NCI-H526 (cell line): ENCODE data around the gene PLCB2.

Experiments used
- DNase-seq, 2 experiments: peaks; one replicate each; lab custom pipeline; 2025; lab: John Stamatoyannopoulos, UW

PLCB2 gene

DNA sequence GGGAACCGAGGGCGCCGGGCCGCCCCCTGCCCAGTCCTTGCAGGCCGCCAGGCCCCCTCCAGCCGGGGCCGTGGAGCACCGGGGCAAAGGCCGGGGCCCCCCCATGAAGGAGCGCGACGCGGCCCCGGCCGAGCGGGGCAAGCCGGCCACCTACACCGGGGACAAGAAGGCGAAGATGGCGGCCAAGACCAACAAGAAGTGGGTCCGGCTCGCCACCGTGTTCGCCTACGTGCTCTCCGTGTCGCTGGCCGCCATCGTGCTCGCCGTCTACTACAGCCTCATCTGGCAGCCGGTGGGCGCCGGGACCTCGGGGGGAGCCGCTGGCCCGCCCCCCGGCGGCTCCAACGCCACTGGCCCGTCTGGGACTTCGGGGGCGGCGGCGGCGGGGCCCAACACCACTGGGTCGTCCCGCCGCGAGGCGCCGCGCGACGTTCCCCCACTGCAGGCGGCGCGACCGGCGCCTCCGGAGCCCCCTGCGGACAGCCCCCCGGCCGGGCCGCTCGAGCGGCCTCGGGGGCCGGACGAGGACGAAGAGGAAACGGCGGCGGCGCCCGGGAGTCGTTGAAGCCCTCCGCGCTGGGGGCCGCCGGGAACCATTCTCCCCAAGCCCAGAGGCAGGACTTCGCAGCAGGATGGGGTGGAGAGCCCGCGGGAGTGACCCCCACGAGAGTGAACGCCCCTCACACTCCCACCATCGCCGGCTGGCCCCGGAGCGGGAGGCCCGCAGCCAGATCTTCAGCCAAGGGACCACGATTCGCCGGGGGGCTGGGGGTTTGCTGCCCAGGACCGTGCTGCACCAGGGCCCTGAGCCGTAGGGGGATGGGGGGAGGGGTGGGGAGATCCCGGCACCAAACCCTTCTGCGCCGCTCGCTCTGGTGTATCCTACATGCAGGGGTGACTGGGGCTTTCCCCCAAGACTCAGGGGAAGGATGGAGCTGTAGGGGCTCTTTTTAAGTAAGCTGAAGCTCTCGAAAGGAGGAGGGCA is 16.5 kb upstream of the PLCB2 start:
- DNase-seq, result peak in 1 of 2 experiments; percentile 64

GRCh38 chr15:40323239-40323952 is 15.7 kb upstream of the PLCB2 start, which contains the start of gene INAFM2:
Gene INAFM2, plus strand, starts transcription at chr15:40323692. Its CDS starts 364 bp downstream, at chr15:40324056.
- peak; percentile 89 to 97 for DNase-seq

DNA sequence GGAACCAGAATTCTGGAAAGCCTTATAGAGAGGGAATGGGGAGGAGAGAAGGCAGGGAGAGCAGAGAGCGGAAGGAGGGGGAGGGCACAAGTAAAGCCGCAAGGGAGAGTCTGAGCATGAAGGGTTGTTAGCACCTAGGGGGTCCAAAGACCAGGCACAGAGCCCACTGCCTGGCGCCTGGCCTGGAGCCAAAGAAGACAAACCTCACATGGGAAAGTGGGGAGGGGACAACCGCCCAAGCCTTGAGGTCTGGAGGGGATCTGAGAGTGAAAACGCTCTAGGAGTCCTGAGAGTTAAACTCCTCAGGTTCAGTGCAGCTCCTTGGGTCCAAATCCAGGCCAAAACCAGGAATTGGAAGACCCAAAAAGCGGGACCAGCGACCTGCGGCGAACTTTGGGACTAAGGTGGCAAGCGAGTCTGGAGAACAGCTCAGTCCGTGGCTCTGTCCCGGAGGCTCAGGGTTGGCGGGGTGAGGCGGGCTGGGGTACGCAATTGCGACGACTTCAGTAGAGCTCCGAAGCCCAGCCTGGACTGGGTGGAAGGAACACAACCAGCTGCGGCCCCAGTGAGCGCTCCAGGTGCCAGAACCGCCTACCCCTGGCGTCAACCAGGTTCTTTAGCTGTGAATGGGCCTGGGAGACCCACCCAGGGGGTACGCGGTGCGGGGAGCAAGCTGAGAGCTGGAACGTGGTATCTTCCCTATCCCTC is 14.9 kb upstream of the PLCB2 start:
- DNase-seq, result no peak

- DNase-seq, result peak; percentile 46 to 85
Observed at GRCh38 chr15:40320931-40321371, 13.2 kb upstream of the PLCB2 start.

GRCh38 chr15:40320409-40320808 is 12.7 kb upstream of the PLCB2 start:
- DNase-seq, result no peak

DNA sequence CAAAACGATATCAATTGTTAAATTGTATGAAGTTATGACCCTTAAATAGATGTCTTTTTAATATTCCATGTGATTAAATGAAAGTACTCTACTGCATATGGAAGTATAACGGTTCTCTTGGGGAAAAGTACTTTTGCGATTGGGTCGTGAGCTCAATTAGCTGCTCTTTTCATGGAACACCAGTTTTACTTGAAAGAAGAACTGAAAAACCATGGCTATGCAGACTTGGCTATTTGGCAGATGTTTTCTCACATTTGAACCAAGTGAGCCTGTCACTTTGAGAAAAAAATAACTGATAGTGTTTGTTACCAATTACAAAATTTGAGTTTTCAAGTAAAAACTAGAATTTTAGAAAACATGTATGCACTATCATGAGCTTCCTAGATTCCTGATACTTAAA is 9.8 kb upstream of the PLCB2 start:
- no peak for DNase-seq

DNA sequence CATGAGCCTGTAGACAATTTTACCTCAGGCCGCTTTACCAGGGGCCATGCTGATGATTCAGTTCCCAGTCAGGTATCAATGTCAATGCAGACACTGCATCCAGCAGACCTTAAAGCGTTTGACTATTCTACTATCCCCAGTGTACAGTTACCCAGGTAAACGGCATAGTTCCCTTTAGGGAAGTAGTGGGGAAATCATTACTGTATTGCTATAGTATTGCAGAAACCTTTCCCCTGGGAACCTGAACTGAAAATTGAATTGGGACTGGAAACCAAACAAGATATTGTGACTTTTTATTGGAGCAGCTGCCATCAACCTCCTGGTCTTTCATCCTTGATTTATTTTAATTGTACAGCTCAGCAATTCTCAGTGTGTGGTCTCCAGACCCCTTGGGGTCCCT is 9.2 kb upstream of the PLCB2 start:
- no peak for DNase-seq

DNA sequence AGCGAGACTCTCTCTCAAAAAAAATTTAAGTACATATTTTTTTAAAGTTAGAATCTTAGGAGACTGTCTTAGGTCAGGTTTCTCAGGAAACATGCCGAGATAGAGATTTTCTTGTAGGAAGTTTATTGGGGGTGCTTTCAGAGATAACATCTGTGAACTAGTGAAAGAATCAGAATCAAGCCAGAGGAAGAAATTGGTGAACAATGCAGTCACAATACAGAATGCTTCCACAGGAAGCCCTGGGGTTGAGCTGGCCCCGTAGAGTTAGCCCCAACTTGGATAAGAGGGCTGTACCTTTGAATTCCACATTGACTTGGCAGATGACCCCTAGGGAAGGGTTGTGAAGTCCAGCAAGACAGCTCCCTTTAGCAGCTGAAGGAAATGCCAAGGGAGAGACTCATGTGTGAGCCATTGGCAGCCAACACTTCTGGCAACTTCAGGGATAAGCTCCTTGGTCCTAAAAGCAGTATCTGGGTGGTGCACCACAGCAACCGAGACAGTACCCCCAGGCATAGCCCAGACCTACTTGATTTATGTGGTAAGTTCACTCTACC is 7.1 kb upstream of the PLCB2 start:
- no peak for DNase-seq

DNA sequence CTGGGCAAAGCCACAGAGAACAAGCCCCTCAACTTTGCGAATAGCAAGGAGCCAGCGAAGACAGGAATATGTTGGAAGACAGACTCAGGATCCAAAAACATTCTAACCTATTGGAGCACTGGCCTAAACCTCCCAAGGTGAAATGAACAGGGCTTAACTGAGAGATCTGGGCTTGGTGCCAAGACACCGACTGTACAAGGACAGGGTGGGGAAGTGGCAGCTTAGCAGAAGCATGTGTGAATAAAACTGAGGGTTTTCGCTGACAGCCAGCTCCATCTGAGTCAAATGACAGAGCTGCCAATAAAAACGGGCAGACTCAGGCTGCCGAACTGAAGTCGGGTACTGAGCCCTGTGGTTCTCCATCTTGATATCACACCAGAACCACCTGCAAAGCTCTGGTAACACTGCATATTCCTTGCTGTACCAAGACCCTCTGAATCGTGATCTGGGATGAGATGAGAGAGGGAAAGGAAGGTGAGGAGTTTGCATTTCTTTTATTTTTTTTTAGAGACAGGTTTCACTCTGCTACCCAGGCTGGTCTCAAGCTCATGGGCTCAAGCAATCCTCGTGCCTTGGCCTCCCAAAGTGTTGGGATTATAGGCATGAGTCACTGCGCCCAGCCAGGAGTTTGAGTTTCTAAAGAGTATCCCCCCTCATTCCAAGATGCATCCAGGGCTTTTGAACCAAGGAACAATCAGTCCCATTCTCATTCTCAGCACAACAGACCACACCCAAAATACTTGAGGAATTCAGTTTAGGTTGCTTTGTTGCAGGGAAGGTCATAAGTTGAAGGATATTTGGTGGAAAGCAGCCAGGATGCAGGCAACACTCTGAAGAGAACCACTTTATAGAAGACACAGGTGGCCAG is 6.0 kb upstream of the PLCB2 start:
- DNase-seq, result peak in 1 of 2 experiments; percentile 41

GRCh38 chr15:40312370-40313158 is 4.8 kb upstream of the PLCB2 start:
- DNase-seq, result no peak

DNA sequence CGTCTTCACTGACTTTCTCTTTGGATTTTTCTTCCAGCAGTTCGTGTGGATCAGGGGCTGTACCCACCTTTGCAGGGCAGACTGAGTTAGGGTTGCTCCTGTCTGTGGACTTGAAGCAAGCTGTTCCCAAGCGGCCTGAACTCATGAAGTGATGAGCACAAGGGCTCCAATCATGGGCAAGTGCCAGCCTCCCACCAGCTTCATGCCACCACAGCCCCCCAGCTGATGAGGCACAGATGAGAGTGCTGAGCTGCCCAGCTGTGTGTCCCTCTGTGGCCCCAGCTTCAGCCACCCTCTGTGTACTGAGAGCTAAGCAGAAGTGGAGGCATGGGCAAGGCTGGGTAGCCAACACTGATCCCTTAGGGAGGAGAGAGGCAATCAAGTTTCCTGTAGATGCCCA is 3.3 kb upstream of the PLCB2 start:
- DNase-seq, result no peak

- DNase-seq, result peak in 1 of 2 experiments; percentile 85
Observed at GRCh38 chr15:40310001-40310959, 2.5 kb upstream of the PLCB2 start.

GRCh38 chr15:40309344-40309862 is 1.7 kb upstream of the PLCB2 start:
- DNase-seq, result peak in 1 of 2 experiments; percentile 40

- no peak for DNase-seq
Observed at GRCh38 chr15:40306908-40307307, 827 bp downstream of the PLCB2 start.

- no peak for DNase-seq
Observed at GRCh38 chr15:40306371-40306770, 1.4 kb downstream of the PLCB2 start.

- DNase-seq, result no peak
Observed at GRCh38 chr15:40305281-40305680, 2.5 kb downstream of the PLCB2 start.

- DNase-seq, result no peak
Observed at GRCh38 chr15:40303576-40303975, 4.2 kb downstream of the PLCB2 start.

DNA sequence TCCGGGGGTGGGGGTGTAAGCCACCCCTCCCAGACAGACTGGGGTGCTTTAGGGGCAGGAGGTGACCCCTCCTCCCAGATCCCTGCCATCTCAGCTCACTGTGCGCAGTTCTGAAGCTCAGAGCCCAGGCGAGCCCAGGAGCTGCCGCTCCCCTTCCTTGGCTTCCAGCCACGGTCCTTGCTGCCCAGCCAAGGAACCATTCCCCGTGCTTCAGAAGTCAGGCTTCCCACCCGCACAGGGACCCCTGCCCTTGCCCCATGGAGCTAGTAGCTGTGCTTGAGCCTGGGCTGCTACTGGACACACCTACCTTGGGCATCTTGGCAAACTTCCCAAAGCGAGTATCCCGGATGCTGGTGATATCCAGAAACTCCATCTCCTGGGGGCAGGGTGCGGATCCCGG is 4.8 kb downstream of the PLCB2 start:
- no peak for DNase-seq
